ENCODE data around the gene RPN1. TPM values are rescaled to one million over a fixed set of nuclear protein-coding genes. Genes with fewer than 3 reads are reported as not detected.
"Not testable (repeated sequence)": the region's sequence is repeated elsewhere in the genome, so short reads cannot be mapped to it uniquely, and the experiment has no call there.

RPN1 gene
- 165 TPM for polyA plus RNA-seq (2012; ENCODE audit: insufficient read depth, insufficient read length)

GRCh38 chr3:128650096-128651050 lies at the start of gene RPN1:
RPN1 (minus strand) TSS chr3:128650818; CDS start chr3:128650800, 18 bp downstream.
- peak within 1 kb of the TSS; percentile 93 for H3K4me3 ChIP-seq (ENCODE audit: low read length)
- DNase-seq (ENCODE audit: low read depth, low spot score) = peak; percentile 93

DNA sequence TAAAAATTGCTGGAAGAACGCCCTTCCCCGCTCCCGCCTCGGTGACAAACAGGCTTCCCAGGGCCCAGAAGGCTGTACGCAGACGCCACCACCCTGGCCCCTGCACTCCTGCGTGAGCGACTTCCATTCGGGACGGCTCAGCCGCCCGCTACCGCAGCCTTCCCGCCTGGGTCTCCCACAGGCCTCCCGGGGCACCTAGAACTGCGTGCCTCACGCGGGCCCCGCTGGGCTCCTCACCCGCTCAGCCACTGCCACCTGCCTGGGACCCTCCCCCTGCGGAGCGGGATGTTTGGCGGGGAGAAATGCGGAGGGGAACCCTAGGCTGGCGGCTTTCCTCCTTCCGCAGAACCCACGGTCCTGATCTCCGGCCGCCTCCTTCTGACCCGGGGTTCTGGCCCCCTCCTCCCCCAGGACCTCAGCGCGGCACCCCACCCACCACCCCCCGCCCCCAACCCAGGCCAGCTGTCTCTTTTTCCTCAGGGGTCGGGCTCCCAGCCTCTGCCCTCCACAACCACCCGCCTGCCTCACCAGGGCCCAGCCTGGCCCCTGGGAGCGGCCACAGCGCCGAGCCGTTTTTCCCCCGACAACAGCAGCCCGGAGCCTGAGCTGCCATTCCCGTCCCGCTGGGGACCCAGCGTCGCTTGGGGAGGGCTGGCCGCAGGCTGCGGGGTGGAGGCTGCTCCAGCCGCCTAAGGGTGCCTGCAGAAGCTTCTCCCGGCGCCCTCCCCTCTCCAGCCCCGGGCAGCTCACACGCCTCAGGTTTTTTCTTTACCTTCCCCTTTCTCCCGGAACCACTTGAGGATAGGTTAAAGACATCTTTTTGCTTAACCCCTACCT lies 47.8 kb upstream of the RPN1 start:
- DNase-seq (ENCODE audit: low read depth, low spot score) = no peak
- no peak overlapping the region for H3K4me3 ChIP-seq (ENCODE audit: low read length)

- DNase-seq (ENCODE audit: low read depth, low spot score) = no peak
- no peak overlapping the region for H3K4me3 ChIP-seq (ENCODE audit: low read length)
Measured at GRCh38 chr3:128697341-128697740, 46.7 kb upstream of the RPN1 start.

- H3K4me3 ChIP-seq (ENCODE audit: low read length) = no peak overlapping the region
- DNase-seq (ENCODE audit: low read depth, low spot score) = no peak
Measured at GRCh38 chr3:128693696-128694095, 43.1 kb upstream of the RPN1 start.

GRCh38 chr3:128689060-128689459 lies 38.4 kb upstream of the RPN1 start:
- no peak for DNase-seq (ENCODE audit: low read depth, low spot score)
- H3K4me3 ChIP-seq (ENCODE audit: low read length) = no peak overlapping the region

GRCh38 chr3:128686465-128686864 lies 35.8 kb upstream of the RPN1 start:
- no peak for DNase-seq (ENCODE audit: low read depth, low spot score)
- no peak overlapping the region for H3K4me3 ChIP-seq (ENCODE audit: low read length)

DNA sequence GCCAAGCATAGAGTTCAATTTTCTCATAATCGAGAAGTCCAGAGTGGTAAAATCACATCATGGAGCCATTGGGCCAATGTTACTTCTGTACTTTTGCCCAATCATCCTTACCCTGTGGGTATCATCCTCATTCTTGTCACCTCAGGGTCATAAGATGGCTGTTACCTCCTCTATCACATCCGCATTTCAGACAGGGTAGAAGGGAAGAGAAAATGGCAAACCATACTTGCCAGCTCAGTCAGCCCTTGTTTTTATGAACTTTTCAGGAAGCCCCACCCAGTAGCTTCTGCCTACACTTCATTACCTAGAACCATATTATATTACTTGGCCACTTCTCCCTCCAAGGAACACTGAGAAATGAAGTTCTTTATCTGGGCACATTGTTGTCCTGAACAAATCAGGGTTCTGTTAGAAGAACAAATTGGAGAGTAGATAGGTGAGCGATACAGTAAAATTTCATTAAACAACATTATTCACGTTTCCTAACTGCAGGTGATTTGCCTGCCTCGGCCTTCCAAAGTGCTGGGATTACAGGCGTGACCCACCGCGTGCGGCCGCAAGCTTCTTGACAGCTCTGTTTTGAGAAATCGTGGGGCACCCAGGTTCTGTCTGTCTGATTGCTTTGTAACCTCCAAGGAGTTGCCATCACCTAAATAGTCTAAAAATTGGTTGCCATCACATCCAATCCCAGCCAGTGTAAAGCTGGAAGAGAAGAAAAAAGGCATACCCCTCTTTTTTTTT lies 34.5 kb upstream of the RPN1 start:
- H3K4me3 ChIP-seq (ENCODE audit: low read length) = no peak overlapping the region
- no peak for DNase-seq (ENCODE audit: low read depth, low spot score)

GRCh38 chr3:128683957-128684356 lies 33.3 kb upstream of the RPN1 start:
- no peak overlapping the region for H3K4me3 ChIP-seq (ENCODE audit: low read length)

GRCh38 chr3:128681369-128681829 lies 30.8 kb upstream of the RPN1 start:
- peak overlapping the region; percentile 78 for H3K4me3 ChIP-seq (ENCODE audit: low read length)
- no peak for DNase-seq (ENCODE audit: low read depth, low spot score)

More at GRCh38 chr3:128683957-128684356, 33.3 kb upstream of the RPN1 start:
- peak; percentile 67 for DNase-seq (ENCODE audit: low read depth, low spot score)

DNA sequence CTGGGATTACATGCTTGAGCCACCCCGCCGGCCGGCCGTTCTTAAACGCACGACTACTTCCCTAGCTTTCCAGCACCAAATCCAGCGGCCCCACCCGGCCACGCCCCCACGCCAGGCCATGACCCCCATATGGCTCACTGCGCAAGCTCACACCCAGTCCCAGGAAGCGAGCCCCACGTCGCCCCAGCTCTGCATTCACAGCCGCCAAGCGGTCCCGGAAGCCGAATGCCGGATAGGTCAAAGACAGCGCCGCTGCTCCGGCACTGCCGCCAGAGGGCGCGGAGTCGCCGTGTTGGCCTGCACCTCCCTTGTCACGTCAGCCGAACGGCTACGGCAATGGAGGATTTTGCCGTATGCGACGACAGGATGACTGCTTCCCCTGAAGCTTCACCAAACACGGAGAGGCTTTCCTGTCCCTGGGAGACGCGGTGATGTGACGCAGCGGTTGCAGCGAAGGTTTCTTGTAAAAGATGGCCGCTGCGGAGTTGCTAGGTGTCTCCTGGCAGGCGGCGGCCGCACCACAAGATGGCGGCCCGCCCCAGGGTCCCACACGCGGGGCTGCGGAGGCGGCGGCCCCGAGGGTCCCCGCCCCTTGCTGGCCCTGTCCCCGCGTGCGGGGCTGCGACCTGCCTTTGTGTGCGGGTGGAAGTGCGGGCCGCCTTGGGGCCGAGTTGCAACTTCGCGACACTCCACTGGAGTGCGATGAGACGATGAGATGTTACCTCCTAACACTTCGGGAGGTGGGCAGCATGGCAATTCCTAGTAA lies 30.2 kb upstream of the RPN1 start:
- H3K4me3 ChIP-seq (ENCODE audit: low read length) = peak overlapping the region; percentile 78
- peak; percentile 96 for DNase-seq (ENCODE audit: low read depth, low spot score)

GRCh38 chr3:128679338-128679737 lies 28.7 kb upstream of the RPN1 start:
- no peak for DNase-seq (ENCODE audit: low read depth, low spot score)
- H3K4me3 ChIP-seq (ENCODE audit: low read length) = no peak overlapping the region

DNA sequence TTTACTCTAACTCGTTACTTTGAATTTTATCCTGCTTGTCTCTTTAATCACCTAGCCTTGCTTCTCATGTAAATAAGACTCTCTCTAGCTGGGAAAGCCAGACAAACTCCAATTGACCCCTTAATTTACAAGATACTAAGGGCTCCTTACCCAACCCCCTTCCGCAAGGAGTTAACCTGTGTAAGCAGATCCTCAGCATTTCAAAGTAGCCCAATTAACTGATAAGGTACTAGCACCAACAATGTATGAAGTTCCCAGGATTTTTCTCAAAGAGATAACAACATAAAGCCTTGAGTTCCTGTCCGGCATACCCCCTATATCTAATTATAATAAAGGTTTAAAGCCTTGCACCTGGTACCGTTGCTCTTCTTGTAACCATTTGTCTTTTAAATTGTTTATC lies 25.2 kb upstream of the RPN1 start:
- H3K4me3 ChIP-seq (ENCODE audit: low read length); DNase-seq (ENCODE audit: low read depth, low spot score): not testable (repeated sequence)

DNA sequence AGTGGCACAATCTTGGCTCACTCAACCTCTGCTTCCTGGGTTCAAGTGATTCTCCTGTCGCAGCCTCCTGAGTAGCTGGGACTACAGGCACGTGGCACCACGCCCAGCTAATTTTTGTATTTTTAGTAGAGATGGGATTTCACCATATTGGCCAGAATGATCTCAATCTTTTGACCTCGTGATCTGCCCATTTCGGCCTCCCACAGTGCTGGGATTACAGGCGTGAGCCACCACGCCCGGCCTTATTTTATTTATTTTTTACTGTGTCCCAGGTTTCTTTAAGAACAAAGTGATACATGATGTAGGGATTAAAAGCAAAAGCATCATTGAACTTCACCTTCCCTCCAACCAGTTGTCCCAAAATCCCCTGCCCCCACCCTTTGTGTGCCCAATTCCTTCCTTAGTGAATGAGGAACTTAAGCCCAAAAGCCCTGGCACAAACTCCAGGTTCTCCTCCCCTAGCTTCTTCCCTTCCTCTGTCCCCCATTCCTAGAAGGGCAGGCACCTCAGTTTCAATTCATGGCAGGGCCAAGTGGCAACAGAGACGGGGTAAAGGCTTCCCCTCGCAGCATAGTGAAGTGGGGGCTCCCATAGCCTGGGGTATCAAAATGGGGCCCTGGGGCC lies 23.7 kb upstream of the RPN1 start:
- H3K4me3 ChIP-seq (ENCODE audit: low read length) = peak overlapping the region; percentile 33
- no peak for DNase-seq (ENCODE audit: low read depth, low spot score)

- no peak for DNase-seq (ENCODE audit: low read depth, low spot score)
- no peak overlapping the region for H3K4me3 ChIP-seq (ENCODE audit: low read length)
Measured at GRCh38 chr3:128667641-128668040, 17.0 kb upstream of the RPN1 start.

DNA sequence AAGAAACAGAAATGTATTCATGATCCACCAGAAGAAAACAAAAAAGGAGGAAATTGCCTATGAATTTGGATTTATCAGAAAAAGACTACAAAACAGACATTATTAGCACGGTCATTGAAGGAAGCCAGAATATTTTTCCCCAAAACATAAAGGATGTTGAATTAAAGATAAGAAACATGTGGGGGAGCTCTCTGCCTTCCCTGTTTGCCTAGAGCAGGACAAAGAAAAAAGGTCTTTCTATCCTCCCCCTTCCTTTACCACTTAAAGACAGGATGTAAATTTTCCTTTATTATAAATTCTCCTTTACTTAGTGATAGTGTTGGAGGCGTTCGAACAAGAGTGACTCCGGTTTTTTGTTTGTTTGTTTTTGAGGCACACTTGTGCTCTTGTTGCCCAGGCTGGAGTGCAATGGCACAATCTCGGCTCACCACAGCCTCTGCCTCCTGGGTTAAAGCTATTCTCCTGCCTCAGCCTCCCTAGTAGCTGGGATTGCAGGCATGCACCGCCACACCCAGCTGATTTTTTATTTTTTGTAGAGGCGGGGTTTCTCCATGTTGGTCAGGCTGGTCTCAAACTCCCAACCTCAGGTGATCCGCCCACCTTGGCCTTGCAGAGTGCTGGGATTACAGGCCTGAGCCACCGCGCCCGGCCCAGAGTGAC lies 14.9 kb upstream of the RPN1 start:
- DNase-seq (ENCODE audit: low read depth, low spot score) = no peak
- no peak overlapping the region for H3K4me3 ChIP-seq (ENCODE audit: low read length)

DNA sequence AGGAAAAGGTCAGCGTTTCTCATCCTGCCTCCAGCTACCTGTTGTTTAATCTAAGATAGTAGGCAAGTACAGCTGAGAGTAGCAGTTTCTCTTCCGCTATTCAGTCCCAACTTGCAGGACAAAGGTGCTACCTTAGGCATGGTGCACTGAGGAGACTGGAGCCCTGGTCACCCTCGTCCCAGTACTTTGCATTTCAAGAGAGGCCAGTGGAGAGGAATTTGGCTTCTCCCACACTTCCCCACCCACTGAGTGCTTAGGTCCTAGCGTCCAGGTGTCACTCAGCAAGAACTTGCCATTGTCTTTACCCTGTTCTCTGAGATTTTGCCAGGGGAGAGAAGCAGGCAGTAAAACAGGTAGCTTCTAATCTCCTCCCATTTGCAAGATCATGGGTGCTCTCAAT lies 12.5 kb upstream of the RPN1 start:
- no peak for DNase-seq (ENCODE audit: low read depth, low spot score)
- H3K4me3 ChIP-seq (ENCODE audit: low read length) = no peak overlapping the region

GRCh38 chr3:128655531-128655930 lies 4.9 kb upstream of the RPN1 start:
- H3K4me3 ChIP-seq (ENCODE audit: low read length) = no peak overlapping the region
- DNase-seq (ENCODE audit: low read depth, low spot score) = no peak
